Trophoblast cell (in vitro differentiated cells and primary cell): ENCODE results near the gene GRID1.

ENCODE experiments used
- DNase-seq, 2 donors: peaks; one replicate each; pipeline ENCODE4 v3.0.0-alpha.2; 2016
- H2AFZ ChIP-seq: 2 replicates; pipeline ENCODE4 v1.6.1; 2013; ENCODE audit warnings: low read length, moderate library complexity, mild to moderate bottlenecking; ENCODE audit not compliant: insufficient read depth, poor library complexity
- H2AK5ac ChIP-seq: 2 replicates; pipeline ENCODE4 v1.6.1; 2013; ENCODE audit warnings: mild to moderate bottlenecking, low read length
- H2BK120ac ChIP-seq: 2 replicates; pipeline ENCODE4 v1.6.1; 2013; ENCODE audit warnings: low read length, mild to moderate bottlenecking, moderate library complexity; ENCODE audit not compliant: insufficient read depth, poor library complexity
- H2BK12ac ChIP-seq: 2 replicates; pipeline ENCODE4 v1.6.1; 2013; ENCODE audit warnings: mild to moderate bottlenecking, low read length, moderate library complexity
- H2BK5ac ChIP-seq: 2 replicates; pipeline ENCODE4 v1.6.1; 2013; ENCODE audit warnings: low read length, low read depth, moderate library complexity, mild to moderate bottlenecking; ENCODE audit not compliant: poor library complexity
- H3K14ac ChIP-seq: 2 replicates; pipeline ENCODE4 v1.6.1; 2013; ENCODE audit warnings: mild to moderate bottlenecking, low read length
- H3K18ac ChIP-seq: 2 replicates; pipeline ENCODE4 v1.6.1; 2013; ENCODE audit warnings: mild to moderate bottlenecking, low read length
- H3K23ac ChIP-seq: 2 replicates; pipeline ENCODE4 v1.6.1; 2013; ENCODE audit warnings: low read length
- H3K27ac ChIP-seq: 2 replicates; pipeline ENCODE4 v1.5.1; 2013; ENCODE audit warnings: low read depth, mild to moderate bottlenecking, inconsistent platforms, low read length, moderate library complexity
- H3K27me3 ChIP-seq: 2 replicates; pipeline ENCODE4 v1.6.1; 2013; ENCODE audit warnings: inconsistent platforms, mild to moderate bottlenecking, low read length, moderate library complexity; ENCODE audit not compliant: insufficient read depth
- H3K36me3 ChIP-seq, 2 experiments: 1 replicate in 1 of 2; 2 replicates in 1 of 2; pipeline ENCODE4 v1.6.1; 2013; ENCODE audit warnings: low read length in 2 of 2, mild to moderate bottlenecking in 2 of 2, moderate library complexity in 1 of 2; ENCODE audit not compliant: insufficient read depth in 2 of 2, control insufficient read depth in 1 of 2
- H3K4ac ChIP-seq: 2 replicates; pipeline ENCODE4 v1.6.1; 2013; ENCODE audit warnings: low read depth, mild to moderate bottlenecking, low read length, moderate library complexity
- H3K4me1 ChIP-seq, 2 experiments: 1 replicate in 1 of 2; 2 replicates in 1 of 2; pipeline ENCODE4 v1.6.1; 2013; ENCODE audit warnings: low read length in 2 of 2, mild to moderate bottlenecking in 2 of 2, moderate library complexity in 1 of 2; ENCODE audit not compliant: insufficient read depth in 2 of 2, control insufficient read depth in 1 of 2
- H3K4me2 ChIP-seq: 2 replicates; pipeline ENCODE4 v1.6.1; 2013; ENCODE audit warnings: inconsistent platforms, mild to moderate bottlenecking, low read length, moderate library complexity
- H3K4me3 ChIP-seq: 2 replicates; pipeline ENCODE4 v1.5.1; 2013; ENCODE audit warnings: mild to moderate bottlenecking, low read depth, low read length, inconsistent platforms
- H3K79me1 ChIP-seq: one replicate; pipeline ENCODE4 v1.6.1; 2013; ENCODE audit warnings: low read length
- H3K79me2 ChIP-seq: 2 replicates; pipeline ENCODE4 v1.6.1; 2013; ENCODE audit warnings: low read length, mild to moderate bottlenecking; ENCODE audit not compliant: control insufficient read depth, insufficient read depth, poor library complexity
- H3K9ac ChIP-seq: 2 replicates; pipeline ENCODE4 v1.6.1; 2013; ENCODE audit warnings: mild to moderate bottlenecking, low read length
- H3K9me3 ChIP-seq: 2 replicates; pipeline ENCODE4 v1.6.1; 2013; ENCODE audit warnings: low read depth, mild to moderate bottlenecking, control low read depth, inconsistent platforms, low read length; ENCODE audit not compliant: insufficient read depth
- H4K12ac ChIP-seq: 2 replicates; pipeline ENCODE4 v1.6.1; 2013; ENCODE audit warnings: low read depth, mild to moderate bottlenecking, low read length, moderate library complexity
- H4K8ac ChIP-seq: 2 replicates; pipeline ENCODE4 v1.6.1; 2013; ENCODE audit warnings: low read depth, mild to moderate bottlenecking, low read length, moderate library complexity
- H4K91ac ChIP-seq: one replicate; pipeline ENCODE4 v1.6.1; 2013; ENCODE audit warnings: low read depth, mild to moderate bottlenecking, low read length, moderate library complexity
- WGBS: extraction: QIAGEN DNeasy Blood & Tissue Kit; methylation state at CpG from one replicate; pipeline ENCODE4 v1.1.7; 2013; ENCODE audit warnings: missing lambda C conversion rate; ENCODE audit not compliant: insufficient read length, insufficient coverage; ENCODE audit errors: extremely low coverage; 5-methylcytosine and 5-hydroxymethylcytosine counted together

Gene GRID1

GRCh38 chr10:86180861-86181260 lies 185.7 kb downstream of the GRID1 start:
- Histone ChIP-seq H3K4me1 (no peaks in the 10 kb centered on the region), H4K91ac (no peak overlapping the region), H2BK12ac (no peak overlapping the region), H3K79me2 (no peaks in the 10 kb centered on the region), H3K27me3 (no peaks in the 10 kb centered on the region), H2BK120ac (no peak overlapping the region), H3K36me3 (no peaks in the 10 kb centered on the region), H2AFZ (no peak overlapping the region), H3K4me3 (no peak overlapping the region), H3K18ac (no peak overlapping the region), H3K23ac (no peak overlapping the region), H2AK5ac (no peak overlapping the region), H3K27ac (no peak overlapping the region), H3K9me3 (no peaks in the 10 kb centered on the region), H3K4me2 (no peak overlapping the region), H4K12ac (no peak overlapping the region), H3K9ac (no peak overlapping the region), H4K8ac (no peak overlapping the region), H3K14ac (no peak overlapping the region), H3K79me1 (no peaks in the 10 kb centered on the region), H2BK5ac (no peak overlapping the region), H3K4ac (no peak overlapping the region)
- DNase-seq = no peak
- WGBS = no CpG with 5 or more reads among the region's 4 CpGs

GRCh38 chr10:86179961-86180360 lies 186.6 kb downstream of the GRID1 start:
- no peak overlapping the region for H2BK12ac ChIP-seq
- no peak overlapping the region for H4K91ac ChIP-seq
- H3K79me1 ChIP-seq = no peaks in the 10 kb centered on the region
- H3K79me2 ChIP-seq = no peaks in the 10 kb centered on the region
- no peak overlapping the region for H2AFZ ChIP-seq
- no peak for DNase-seq
- no peaks in the 10 kb centered on the region for H3K36me3 ChIP-seq
- H3K27me3 ChIP-seq = no peaks in the 10 kb centered on the region
- no CpG with 5 or more reads among the region's 7 CpGs for WGBS
- H3K4me3 ChIP-seq = no peak overlapping the region
- H3K23ac ChIP-seq = no peak overlapping the region
- no peak overlapping the region for H2BK5ac ChIP-seq
- H3K14ac ChIP-seq = no peak overlapping the region
- H3K9me3 ChIP-seq = no peaks in the 10 kb centered on the region
- no peak overlapping the region for H3K4me2 ChIP-seq
- no peak overlapping the region for H4K12ac ChIP-seq
- H3K9ac ChIP-seq = no peak overlapping the region
- no peak overlapping the region for H2AK5ac ChIP-seq
- no peak overlapping the region for H2BK120ac ChIP-seq
- no peak overlapping the region for H3K4ac ChIP-seq
- no peaks in the 10 kb centered on the region for H3K4me1 ChIP-seq
- H3K18ac ChIP-seq = no peak overlapping the region
- H3K27ac ChIP-seq = no peak overlapping the region
- no peak overlapping the region for H4K8ac ChIP-seq

GRCh38 chr10:86179153-86179524 lies 187.5 kb downstream of the GRID1 start:
- H3K27me3 ChIP-seq = no peaks in the 10 kb centered on the region
- H3K4ac ChIP-seq = no peak overlapping the region
- no peak overlapping the region for H2BK12ac ChIP-seq
- no peak overlapping the region for H3K4me3 ChIP-seq
- H4K12ac ChIP-seq = no peak overlapping the region
- no CpG with 5 or more reads among the region's 6 CpGs for WGBS
- no peak overlapping the region for H2AK5ac ChIP-seq
- no peak overlapping the region for H4K8ac ChIP-seq
- no peak overlapping the region for H3K18ac ChIP-seq
- no peaks in the 10 kb centered on the region for H3K79me2 ChIP-seq
- no peak overlapping the region for H4K91ac ChIP-seq
- H3K27ac ChIP-seq = no peak overlapping the region
- H2BK5ac ChIP-seq = no peak overlapping the region
- H3K4me1 ChIP-seq = no peaks in the 10 kb centered on the region
- no peak overlapping the region for H3K14ac ChIP-seq
- H3K4me2 ChIP-seq = no peak overlapping the region
- H2BK120ac ChIP-seq = no peak overlapping the region
- H3K23ac ChIP-seq = no peak overlapping the region
- no peaks in the 10 kb centered on the region for H3K36me3 ChIP-seq
- no peak for DNase-seq
- no peak overlapping the region for H2AFZ ChIP-seq
- H3K9me3 ChIP-seq = no peaks in the 10 kb centered on the region
- H3K9ac ChIP-seq = no peak overlapping the region
- H3K79me1 ChIP-seq = no peaks in the 10 kb centered on the region

- Histone ChIP-seq H3K79me1 (no peaks in the 10 kb centered on the region), H3K23ac (no peak overlapping the region), H3K9ac (no peak overlapping the region), H2BK120ac (no peak overlapping the region), H3K4ac (no peak overlapping the region), H2AK5ac (no peak overlapping the region), H3K4me3 (no peak overlapping the region), H2BK5ac (no peak overlapping the region), H3K9me3 (no peaks in the 10 kb centered on the region), H3K18ac (no peak overlapping the region), H3K27me3 (no peaks in the 10 kb centered on the region), H2AFZ (no peak overlapping the region), H4K12ac (no peak overlapping the region), H4K91ac (no peak overlapping the region), H2BK12ac (no peak overlapping the region), H4K8ac (no peak overlapping the region), H3K4me2 (no peak overlapping the region), H3K14ac (no peak overlapping the region), H3K36me3 (no peaks in the 10 kb centered on the region), H3K27ac (no peak overlapping the region), H3K79me2 (no peaks in the 10 kb centered on the region), H3K4me1 (no peaks in the 10 kb centered on the region)
- no CpG with 5 or more reads among the region's 11 CpGs for WGBS
- peak; percentile 14 to 45 for DNase-seq
These were observed 188.0 kb downstream of the GRID1 start for GRCh38 chr10:86178401-86179152.
